CD14-positive monocyte (primary cell): Measurements from ENCODE around the gene GALK2. TPM values are rescaled to one million over a fixed set of nuclear protein-coding genes. Genes with fewer than 3 reads are reported as not detected.
A peak's percentile ranks its signal among the peaks of the same experiment; 100 is the strongest.

ENCODE experiments used
- DNase-seq, 3 donors: peaks; one replicate each; pipeline ENCODE4 v3.0.0-alpha.2; 2011 to 2022
- H2AFZ ChIP-seq: 2 replicates; pipeline ENCODE4 v1.6.0; 2012; ENCODE audit warnings: mild to moderate bottlenecking, low read depth, low read length, inconsistent platforms; ENCODE audit not compliant: insufficient read depth, poor library complexity, severe bottlenecking
- H3K27ac ChIP-seq, 2 donors: 1 replicate in 1 of 2; 2 replicates in 1 of 2; pipeline ENCODE4 v1.5.1; 2012 to 2013; ENCODE audit warnings: low read length in 2 of 2, control low read depth in 1 of 2, inconsistent platforms in 1 of 2, low read depth in 1 of 2, mild to moderate bottlenecking in 1 of 2
- H3K27me3 ChIP-seq, 2 donors: one replicate each; pipeline versions ENCODE4 v1.6.0 to v1.6.1; 2011 to 2013; ENCODE audit warnings: low read length in 2 of 2; ENCODE audit not compliant: control insufficient read depth in 2 of 2, insufficient read depth in 2 of 2
- H3K36me3 ChIP-seq, 2 donors: replicated peaks in 1 of 2; 1 replicate in 1 of 2; 2 replicates in 1 of 2; pipeline versions ENCODE4 v1.5.1 to v1.6.1; 2012 to 2013; ENCODE audit warnings: low read length in 2 of 2, control low read depth in 1 of 2, inconsistent platforms in 1 of 2, mild to moderate bottlenecking in 1 of 2; ENCODE audit not compliant: insufficient read depth in 2 of 2, control insufficient read depth in 1 of 2
- H3K4me1 ChIP-seq, 2 donors: 1 replicate in 1 of 2; 2 replicates in 1 of 2; pipeline versions ENCODE4 v1.5.1 to v1.6.1; 2012 to 2013; ENCODE audit warnings: low read length in 2 of 2, control low read depth in 1 of 2, inconsistent platforms in 1 of 2, mild to moderate bottlenecking in 1 of 2, moderate library complexity in 1 of 2; ENCODE audit not compliant: insufficient read depth in 2 of 2, control insufficient read depth in 1 of 2
- H3K4me2 ChIP-seq: replicated peaks from 2 replicates; pipeline ENCODE3; 2012; ENCODE audit warnings: low read length, moderate library complexity, mild to moderate bottlenecking; ENCODE audit not compliant: poor library complexity, severe bottlenecking; ENCODE audit errors: extremely low read depth
- H3K4me3 ChIP-seq, 3 experiments: fragments of 200-600 bp in 1 of 3; sonication (generic) in 1 of 3; replicated peaks in 1 of 3; 1 replicate in 2 of 3; 2 replicates in 1 of 3; pipeline ENCODE4 v1.5.1; 2011 to 2013; ENCODE audit warnings: low read length in 3 of 3, mild to moderate bottlenecking in 3 of 3, control low read depth in 2 of 3, low read depth in 2 of 3, inconsistent platforms in 1 of 3, moderate library complexity in 1 of 3
- H3K79me2 ChIP-seq: 2 replicates; pipeline ENCODE4 v1.6.0; 2012; ENCODE audit warnings: mild to moderate bottlenecking, control low read depth, inconsistent platforms, low read length, moderate library complexity; ENCODE audit not compliant: insufficient read depth
- H3K9ac ChIP-seq: 2 replicates; pipeline ENCODE4 v1.6.0; 2017; ENCODE audit warnings: low read length, mild to moderate bottlenecking; ENCODE audit not compliant: insufficient read depth, poor library complexity, severe bottlenecking
- H3K9me3 ChIP-seq, 2 donors: replicated peaks in 1 of 2; 1 replicate in 1 of 2; 2 replicates in 1 of 2; pipeline versions ENCODE4 v1.5.1 to v1.6.1; 2012 to 2013; ENCODE audit warnings: low read length in 2 of 2, control low read depth in 1 of 2; ENCODE audit not compliant: control insufficient read depth in 1 of 2, insufficient read depth in 1 of 2
- H4K20me1 ChIP-seq: 2 replicates; pipeline ENCODE4 v1.6.0; 2012; ENCODE audit warnings: mild to moderate bottlenecking, low read length, control low read depth, moderate library complexity; ENCODE audit not compliant: insufficient read depth
- H3K27ac Mint-ChIP-seq, 7 donors: one replicate each; pipeline ENCODE4 v1.8.0; 2020; ENCODE audit warnings: mild to moderate bottlenecking in 7 of 7, mixed read lengths in 7 of 7, moderate library complexity in 6 of 7, inconsistent platforms in 2 of 7
- H3K27me3 Mint-ChIP-seq, 3 donors: one replicate each; pipeline ENCODE4 v1.8.0; 2021 to 2022; ENCODE audit warnings: low read depth in 3 of 3, mild to moderate bottlenecking in 3 of 3, mixed read lengths in 3 of 3, moderate library complexity in 3 of 3, inconsistent platforms in 1 of 3
- H3K36me3 Mint-ChIP-seq, 2 donors: one replicate each; pipeline ENCODE4 v1.8.0; 2020; ENCODE audit warnings: mixed read lengths in 2 of 2, inconsistent platforms in 1 of 2, mild to moderate bottlenecking in 1 of 2
- H3K4me1 Mint-ChIP-seq: one replicate; pipeline ENCODE4 v1.8.0; 2020; ENCODE audit warnings: mild to moderate bottlenecking, mixed read lengths
- H3K4me3 Mint-ChIP-seq, 2 donors: one replicate each; pipeline ENCODE4 v1.8.0; 2020; ENCODE audit warnings: mild to moderate bottlenecking in 2 of 2, mixed read lengths in 2 of 2, moderate library complexity in 1 of 2
- H3K9me3 Mint-ChIP-seq, 7 donors: one replicate each; pipeline ENCODE4 v1.8.0; 2020 to 2022; ENCODE audit warnings: mixed read lengths in 7 of 7, mild to moderate bottlenecking in 6 of 7, moderate library complexity in 6 of 7, inconsistent platforms in 2 of 7
- WGBS: methylation state at CpG from one replicate; pipeline ENCODE4 v1.1.5; 2013; ENCODE audit warnings: missing lambda C conversion rate; ENCODE audit not compliant: insufficient coverage; 5-methylcytosine and 5-hydroxymethylcytosine counted together
- intact Hi-C, 2 donors: fragments of 100-400 bp; cut with micrococcal nuclease; formaldehyde crosslinking; loops; one replicate each; pipeline versions ENCODE4 v1.15.0 to v1.15.1; 2023
- polyA plus RNA-seq, 3 donors: library from polyadenylated mRNA; depleted of rRNA in 1 of 3; unstranded in 2 of 3; stranded (reverse) in 1 of 3; fragments of 300-500 nt in 2 of 3; fragments of >200 nt in 1 of 3; fragmentation: Illumina TruSeq in 2 of 3; gene quantifications; 1 replicate in 2 of 3; 2 replicates in 1 of 3; pipeline ENCODE4 v1.2.3, GENCODE V29; 2012 to 2021
- small RNA-seq: library from RNA; depleted of rRNA; stranded (forward); fragments of <200 nt; gene quantifications from one replicate; pipeline ENCODE3, GENCODE V24; 2012; ENCODE audit warnings: low read depth; ENCODE audit not compliant: insufficient read length
- TF ChIP-seq, protein P1 (sequence below): fragments of 200-600 bp; IDR thresholded peaks from one replicate; pipeline ENCODE4 v1.8.0; 2022; ENCODE audit warnings: antibody characterized with exemption, mild to moderate bottlenecking

The GALK2 gene
- polyA plus RNA-seq, 3 donors = 14.2 to 16.9 (median 14.5) TPM

- no peak overlapping the region for H3K4me3 ChIP-seq
- WGBS = 82% methylated on average over 3 of the region's 4 CpGs
These were observed 209.9 kb downstream of the GALK2 start for GRCh38 chr15:49379996-49380395.

GRCh38 chr15:49380912-49381311 lies 210.9 kb downstream of the GALK2 start:
- Mint-ChIP-seq H3K27ac (no peak overlapping the region), H3K4me3 (no peak overlapping the region), H3K9me3 (peaks cover 0 to 3% (median 0%) of the 10 kb centered on the region in 7 donors), H3K4me1 (peaks cover 3% of the 10 kb centered on the region), H3K36me3 (no peaks in the 10 kb centered on the region), H3K27me3 (no peaks in the 10 kb centered on the region)
- H3K4me1 ChIP-seq = no peaks in the 10 kb centered on the region
- H2AFZ ChIP-seq = no peak overlapping the region
- H3K27me3 ChIP-seq = no peaks in the 10 kb centered on the region
- H4K20me1 ChIP-seq = no peaks in the 10 kb centered on the region
- no peaks in the 10 kb centered on the region for H3K79me2 ChIP-seq
- H3K4me2 ChIP-seq = no peak overlapping the region
- 100% methylated on average over 3 of the region's 5 CpGs for whole genome bisulfite sequencing
- DNase-seq = no peak
- intact Hi-C loops = no loop called here
- TF ChIP-seq, protein P1, sequence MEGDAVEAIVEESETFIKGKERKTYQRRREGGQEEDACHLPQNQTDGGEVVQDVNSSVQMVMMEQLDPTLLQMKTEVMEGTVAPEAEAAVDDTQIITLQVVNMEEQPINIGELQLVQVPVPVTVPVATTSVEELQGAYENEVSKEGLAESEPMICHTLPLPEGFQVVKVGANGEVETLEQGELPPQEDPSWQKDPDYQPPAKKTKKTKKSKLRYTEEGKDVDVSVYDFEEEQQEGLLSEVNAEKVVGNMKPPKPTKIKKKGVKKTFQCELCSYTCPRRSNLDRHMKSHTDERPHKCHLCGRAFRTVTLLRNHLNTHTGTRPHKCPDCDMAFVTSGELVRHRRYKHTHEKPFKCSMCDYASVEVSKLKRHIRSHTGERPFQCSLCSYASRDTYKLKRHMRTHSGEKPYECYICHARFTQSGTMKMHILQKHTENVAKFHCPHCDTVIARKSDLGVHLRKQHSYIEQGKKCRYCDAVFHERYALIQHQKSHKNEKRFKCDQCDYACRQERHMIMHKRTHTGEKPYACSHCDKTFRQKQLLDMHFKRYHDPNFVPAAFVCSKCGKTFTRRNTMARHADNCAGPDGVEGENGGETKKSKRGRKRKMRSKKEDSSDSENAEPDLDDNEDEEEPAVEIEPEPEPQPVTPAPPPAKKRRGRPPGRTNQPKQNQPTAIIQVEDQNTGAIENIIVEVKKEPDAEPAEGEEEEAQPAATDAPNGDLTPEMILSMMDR = no peak
- H3K9me3 ChIP-seq = no peaks in the 10 kb centered on the region
- no peaks in the 10 kb centered on the region for H3K36me3 ChIP-seq
- H3K4me3 ChIP-seq = no peak overlapping the region
- H3K9ac ChIP-seq = no peak overlapping the region
- H3K27ac ChIP-seq = no peak overlapping the region

More at GRCh38 chr15:49379996-49380395, 209.9 kb downstream of the GALK2 start:
- H3K4me2 ChIP-seq = no peak overlapping the region
- H3K4me1 ChIP-seq = no peaks in the 10 kb centered on the region
- intact Hi-C loops = no loop called here
- no peaks in the 10 kb centered on the region for H3K36me3 Mint-ChIP-seq
- no peaks in the 10 kb centered on the region for H3K27me3 Mint-ChIP-seq
- TF ChIP-seq, protein P1 = no peak
- peaks cover 0 to 3% (median 0%) of the 10 kb centered on the region in 7 donors for H3K9me3 Mint-ChIP-seq
- H3K4me1 Mint-ChIP-seq = peaks cover 3% of the 10 kb centered on the region
- H3K36me3 ChIP-seq = no peaks in the 10 kb centered on the region
- H2AFZ ChIP-seq = no peak overlapping the region
- no peaks in the 10 kb centered on the region for H3K27me3 ChIP-seq
- H3K4me3 Mint-ChIP-seq = no peak overlapping the region
- no peaks in the 10 kb centered on the region for H4K20me1 ChIP-seq
- no peak overlapping the region for H3K9ac ChIP-seq
- H3K79me2 ChIP-seq = no peaks in the 10 kb centered on the region
- DNase-seq = peak in 2 of 3 donors; percentile 5 to 7
- no peak overlapping the region for H3K27ac ChIP-seq
- no peak overlapping the region for H3K27ac Mint-ChIP-seq
- H3K9me3 ChIP-seq = no peaks in the 10 kb centered on the region

Small RNA genes lying within 50 kb of the gene (small RNA-seq; reads per million reads assigned to genes)
- gene MIR4716 = not detected
- not detected for gene RF00019
- not detected for gene RN7SL307P

Other genes with a start within 250 kb of the GALK2 start
- gene SHC4, start 206.3 kb upstream of the GALK2 start, polyA plus RNA-seq = under 1 TPM in 1 of 3 donors, not detected in 2; 0.09 TPM
- gene SECISBP2L, start 123.8 kb upstream of the GALK2 start, polyA plus RNA-seq = 10 to 100 TPM in 1 of 3 donors, 1 to 10 TPM in 2; 5.0 to 19.8 (median 9.5) TPM
- 10 to 100 TPM; 22.2 to 36.1 (median 32.4) TPM for gene COPS2, start 14.6 kb upstream of the GALK2 start, polyA plus RNA-seq